ENCODE data around the gene RAMP1.

DNA sequence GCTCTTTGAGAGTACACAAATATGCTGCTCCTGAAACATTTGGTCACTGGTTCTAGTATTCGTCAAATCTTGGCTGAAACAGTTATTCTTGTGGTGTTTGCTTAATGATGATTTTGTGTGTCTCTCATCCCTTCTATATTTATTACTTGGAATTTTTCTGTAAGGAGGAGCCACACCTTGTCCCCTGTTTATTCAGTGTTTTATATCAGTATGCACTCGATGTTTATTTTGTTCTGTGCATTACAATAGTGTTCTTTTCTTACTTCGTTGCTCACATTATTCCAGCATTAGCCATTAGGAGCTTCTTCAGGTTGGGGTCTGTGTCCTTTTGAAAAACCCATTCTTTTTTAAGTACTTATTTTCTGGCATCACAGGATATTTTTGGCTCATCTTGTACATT lies 5.1 kb upstream of the RAMP1 start:
- TF ChIP-seq, protein P1, sequence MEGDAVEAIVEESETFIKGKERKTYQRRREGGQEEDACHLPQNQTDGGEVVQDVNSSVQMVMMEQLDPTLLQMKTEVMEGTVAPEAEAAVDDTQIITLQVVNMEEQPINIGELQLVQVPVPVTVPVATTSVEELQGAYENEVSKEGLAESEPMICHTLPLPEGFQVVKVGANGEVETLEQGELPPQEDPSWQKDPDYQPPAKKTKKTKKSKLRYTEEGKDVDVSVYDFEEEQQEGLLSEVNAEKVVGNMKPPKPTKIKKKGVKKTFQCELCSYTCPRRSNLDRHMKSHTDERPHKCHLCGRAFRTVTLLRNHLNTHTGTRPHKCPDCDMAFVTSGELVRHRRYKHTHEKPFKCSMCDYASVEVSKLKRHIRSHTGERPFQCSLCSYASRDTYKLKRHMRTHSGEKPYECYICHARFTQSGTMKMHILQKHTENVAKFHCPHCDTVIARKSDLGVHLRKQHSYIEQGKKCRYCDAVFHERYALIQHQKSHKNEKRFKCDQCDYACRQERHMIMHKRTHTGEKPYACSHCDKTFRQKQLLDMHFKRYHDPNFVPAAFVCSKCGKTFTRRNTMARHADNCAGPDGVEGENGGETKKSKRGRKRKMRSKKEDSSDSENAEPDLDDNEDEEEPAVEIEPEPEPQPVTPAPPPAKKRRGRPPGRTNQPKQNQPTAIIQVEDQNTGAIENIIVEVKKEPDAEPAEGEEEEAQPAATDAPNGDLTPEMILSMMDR (IDR thresholded peaks at IDR 0.05) = no peak
- TF ChIP-seq POLR2A (IDR thresholded peaks at IDR 0.05) = no peak

Data from prostate gland (tissue), 2 donors.